ENCODE results near the gene GCG.

The GCG gene

DNA sequence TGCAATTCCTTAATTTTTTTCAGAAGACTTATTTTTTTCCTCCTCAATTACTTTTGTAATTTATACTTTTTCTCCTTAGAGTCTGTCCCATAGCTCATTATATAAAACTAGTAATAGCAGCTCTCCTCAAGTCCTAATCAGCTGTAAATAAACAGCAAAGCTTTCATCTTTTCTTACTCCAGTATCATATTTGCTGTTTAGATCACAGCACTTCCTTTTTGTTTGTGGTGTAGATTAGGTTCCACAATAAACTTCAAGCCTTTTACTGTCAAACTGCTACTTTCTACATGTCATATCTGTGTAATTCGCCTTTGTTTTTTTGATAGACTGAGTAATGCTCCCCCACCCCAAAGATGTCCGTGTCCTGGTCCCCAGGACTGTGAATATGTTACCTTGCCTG is 25.5 kb downstream of the GCG start:
- TF ChIP-seq, protein P1, sequence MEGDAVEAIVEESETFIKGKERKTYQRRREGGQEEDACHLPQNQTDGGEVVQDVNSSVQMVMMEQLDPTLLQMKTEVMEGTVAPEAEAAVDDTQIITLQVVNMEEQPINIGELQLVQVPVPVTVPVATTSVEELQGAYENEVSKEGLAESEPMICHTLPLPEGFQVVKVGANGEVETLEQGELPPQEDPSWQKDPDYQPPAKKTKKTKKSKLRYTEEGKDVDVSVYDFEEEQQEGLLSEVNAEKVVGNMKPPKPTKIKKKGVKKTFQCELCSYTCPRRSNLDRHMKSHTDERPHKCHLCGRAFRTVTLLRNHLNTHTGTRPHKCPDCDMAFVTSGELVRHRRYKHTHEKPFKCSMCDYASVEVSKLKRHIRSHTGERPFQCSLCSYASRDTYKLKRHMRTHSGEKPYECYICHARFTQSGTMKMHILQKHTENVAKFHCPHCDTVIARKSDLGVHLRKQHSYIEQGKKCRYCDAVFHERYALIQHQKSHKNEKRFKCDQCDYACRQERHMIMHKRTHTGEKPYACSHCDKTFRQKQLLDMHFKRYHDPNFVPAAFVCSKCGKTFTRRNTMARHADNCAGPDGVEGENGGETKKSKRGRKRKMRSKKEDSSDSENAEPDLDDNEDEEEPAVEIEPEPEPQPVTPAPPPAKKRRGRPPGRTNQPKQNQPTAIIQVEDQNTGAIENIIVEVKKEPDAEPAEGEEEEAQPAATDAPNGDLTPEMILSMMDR (conservative IDR thresholded peaks at IDR 0.05; ENCODE audit: low read length) = no peak
- no peak overlapping the region for H3K4me3 ChIP-seq (ENCODE audit: low read length)
- DNase-seq (ENCODE audit: low read depth) = no peak

- TF ChIP-seq, protein P1 (conservative IDR thresholded peaks at IDR 0.05; ENCODE audit: low read length) = no peak
- DNase-seq (ENCODE audit: low read depth) = peak; percentile 29
- no peak overlapping the region for H3K4me3 ChIP-seq (ENCODE audit: low read length)
These were observed 25.9 kb downstream of the GCG start for GRCh38 chr2:162126111-162126519.

DNA sequence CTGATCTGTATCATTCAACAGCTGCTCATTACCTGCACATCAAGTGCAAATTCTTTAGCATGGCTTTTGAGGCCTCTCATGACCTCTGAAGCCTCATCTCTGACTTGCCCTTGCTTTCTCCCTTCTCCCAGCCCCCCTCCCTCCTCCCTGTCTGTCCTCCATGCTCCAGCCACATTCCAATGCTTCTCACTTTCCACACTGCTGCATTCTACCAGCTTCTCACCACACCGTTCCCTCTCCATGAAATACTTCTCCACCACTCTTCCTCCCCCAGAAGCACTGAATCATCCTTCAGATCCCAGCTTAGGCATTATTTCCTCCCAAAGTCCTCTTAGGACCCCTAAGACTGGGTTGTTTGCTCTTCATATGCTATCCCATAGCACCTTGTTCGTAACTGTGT is 26.9 kb downstream of the GCG start:
- no peak overlapping the region for H3K4me3 ChIP-seq (ENCODE audit: low read length)
- DNase-seq (ENCODE audit: low read depth) = peak; percentile 51
- TF ChIP-seq, protein P1 (conservative IDR thresholded peaks at IDR 0.05; ENCODE audit: low read length) = no peak

- TF ChIP-seq, protein P1 (conservative IDR thresholded peaks at IDR 0.05; ENCODE audit: low read length) = peak; percentile 74
- no peak overlapping the region for H3K4me3 ChIP-seq (ENCODE audit: low read length)
- peak; percentile 60 for DNase-seq (ENCODE audit: low read depth)
These were observed 28.0 kb downstream of the GCG start for GRCh38 chr2:162123806-162124758.

DNA sequence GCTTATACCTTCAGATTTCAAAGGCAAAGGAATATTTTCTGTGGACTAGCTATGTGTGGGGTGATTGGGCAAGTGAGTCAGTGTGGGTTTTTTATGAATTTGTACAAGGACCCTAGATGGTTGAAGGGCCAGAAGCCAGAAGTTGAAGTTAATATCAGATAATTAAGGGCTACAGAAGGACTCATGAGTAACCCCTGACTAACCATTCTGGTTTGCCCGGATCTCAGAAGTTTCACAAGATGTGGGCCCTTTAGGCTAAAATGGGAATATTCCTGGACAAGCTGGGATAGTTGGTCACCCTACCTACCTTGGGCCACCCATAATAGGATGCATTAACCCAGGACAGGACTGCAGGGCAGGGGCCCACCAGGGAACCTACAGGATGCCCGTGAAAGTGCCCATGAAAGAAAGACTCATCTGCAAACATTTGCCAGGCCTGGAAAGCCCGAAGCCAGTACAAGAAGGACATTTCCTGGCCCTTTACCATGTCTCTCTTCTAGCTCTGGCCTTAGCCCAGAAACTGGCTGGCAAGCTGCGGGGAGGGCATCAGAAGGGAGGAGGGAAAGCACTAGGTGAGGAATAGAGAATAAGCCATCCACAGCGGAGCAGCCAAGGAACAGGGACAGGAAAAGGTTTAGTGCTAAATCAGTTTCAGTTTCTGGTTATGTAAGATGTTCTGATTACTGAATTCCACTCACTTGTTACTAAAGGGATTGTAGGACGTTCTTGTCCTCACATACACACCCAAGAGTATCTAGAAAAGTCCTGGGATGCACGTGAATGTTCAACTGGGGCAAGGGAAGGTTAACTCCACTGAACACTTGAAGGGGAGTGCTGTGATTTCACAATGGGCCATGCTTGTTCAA is 33.6 kb downstream of the GCG start:
- DNase-seq (ENCODE audit: low read depth) = peak; percentile 78
- H3K4me3 ChIP-seq (ENCODE audit: low read length) = no peak overlapping the region
- TF ChIP-seq, protein P1 (conservative IDR thresholded peaks at IDR 0.05; ENCODE audit: low read length) = no peak

GRCh38 chr2:162116352-162116751 is 35.7 kb downstream of the GCG start:
- TF ChIP-seq, protein P1 (conservative IDR thresholded peaks at IDR 0.05; ENCODE audit: low read length) = no peak
- DNase-seq (ENCODE audit: low read depth) = peak; percentile 45

More at GRCh38 chr2:162116352-162116751, 35.7 kb downstream of the GCG start:
- H3K4me3 ChIP-seq (ENCODE audit: low read length) = no peak overlapping the region

All from AG10803 (cell line).